ENCODE measurements around the gene OBSL1. TPM values are rescaled to one million over a fixed set of nuclear protein-coding genes. Genes with fewer than 3 reads are reported as not detected.

OBSL1 gene
- total RNA-seq, 1 experiment from 2014 or later = 23.1 TPM

- no peaks in the 10 kb centered on the region for H3K4me1 ChIP-seq (ENCODE audit: insufficient read depth, low read length, poor library complexity, severe bottlenecking)
- no peaks in the 10 kb centered on the region for H3K27me3 ChIP-seq (replicated peaks; ENCODE audit: insufficient read depth, low read depth, low read length, poor library complexity)
- BruUV-seq (replicated peaks) = no TSS peak
- POLR2A ChIA-PET (ENCODE audit: low non-redundant PET) = no interaction called here
- TF ChIP-seq EZH2 (IDR thresholded peaks at IDR 0.05; ENCODE audit: borderline replicate concordance, low read depth, low read length, poor library complexity, severe bottlenecking) (no peak), CTCF (conservative IDR thresholded peaks at IDR 0.05; ENCODE audit: low read depth, low read length) (no peak)
- H3K36me3 ChIP-seq (ENCODE audit: insufficient read depth, low read length, poor library complexity, severe bottlenecking) = peaks cover 16% of the 10 kb centered on the region
- no peak overlapping the region for H3K4me3 ChIP-seq (ENCODE audit: low read depth, low read length, poor library complexity, severe bottlenecking)
- intact Hi-C loops (cut with micrococcal nuclease; ENCODE audit: unreplicated experiment) = no loop called here
- DNase-seq (ENCODE audit: low spot score) = no peak
- H3K9me3 ChIP-seq (ENCODE audit: low read depth, low read length, poor library complexity, severe bottlenecking) = no peaks in the 10 kb centered on the region
- CTCF ChIA-PET = no interaction called here
- no peak overlapping the region for H3K27ac ChIP-seq (ENCODE audit: low read depth, low read length, poor library complexity, severe bottlenecking)
Observed at GRCh38 chr2:219605607-219605954, 34.2 kb upstream of the OBSL1 start.

- no TSS peak for BruUV-seq (replicated peaks)
- TF ChIP-seq CTCF (conservative IDR thresholded peaks at IDR 0.05; ENCODE audit: low read depth, low read length) (no peak), EZH2 (IDR thresholded peaks at IDR 0.05; ENCODE audit: borderline replicate concordance, low read depth, low read length, poor library complexity, severe bottlenecking) (no peak)
- no peaks in the 10 kb centered on the region for H3K9me3 ChIP-seq (ENCODE audit: low read depth, low read length, poor library complexity, severe bottlenecking)
- no peak overlapping the region for H3K27ac ChIP-seq (ENCODE audit: low read depth, low read length, poor library complexity, severe bottlenecking)
- peaks cover 16% of the 10 kb centered on the region for H3K36me3 ChIP-seq (ENCODE audit: insufficient read depth, low read length, poor library complexity, severe bottlenecking)
- H3K4me3 ChIP-seq (ENCODE audit: low read depth, low read length, poor library complexity, severe bottlenecking) = no peak overlapping the region
- H3K27me3 ChIP-seq (replicated peaks; ENCODE audit: insufficient read depth, low read depth, low read length, poor library complexity) = no peaks in the 10 kb centered on the region
- no peaks in the 10 kb centered on the region for H3K4me1 ChIP-seq (ENCODE audit: insufficient read depth, low read length, poor library complexity, severe bottlenecking)
- ChIA-PET POLR2A (ENCODE audit: low non-redundant PET) (no interaction called here), CTCF (no interaction called here)
- intact Hi-C loops (cut with micrococcal nuclease; ENCODE audit: unreplicated experiment) = no loop called here
- DNase-seq (ENCODE audit: low spot score) = no peak
Observed at GRCh38 chr2:219603771-219604170, 32.4 kb upstream of the OBSL1 start.

GRCh38 chr2:219598308-219599078, 27.2 kb upstream of the OBSL1 start:
- peak overlapping the region; percentile 92 for H3K27ac ChIP-seq (ENCODE audit: low read depth, low read length, poor library complexity, severe bottlenecking)
- DNase-seq (ENCODE audit: low spot score) = peak; percentile 71
- ChIA-PET POLR2A (ENCODE audit: low non-redundant PET) (no interaction called here), CTCF (interaction anchor here (0.7 kb wide), 1 partner anchor 145 kb away, joined by 4 read pairs; no protein-coding TSS in a partner anchor)
- H3K36me3 ChIP-seq (ENCODE audit: insufficient read depth, low read length, poor library complexity, severe bottlenecking) = peaks cover 7% of the 10 kb centered on the region
- peak overlapping the region; percentile 72 for H3K4me3 ChIP-seq (ENCODE audit: low read depth, low read length, poor library complexity, severe bottlenecking)
- TSS peak; percentile 75 for BruUV-seq (replicated peaks)
- intact Hi-C loops (cut with micrococcal nuclease; ENCODE audit: unreplicated experiment) = no loop called here
- H3K27me3 ChIP-seq (replicated peaks; ENCODE audit: insufficient read depth, low read depth, low read length, poor library complexity) = no peaks in the 10 kb centered on the region
- H3K9me3 ChIP-seq (ENCODE audit: low read depth, low read length, poor library complexity, severe bottlenecking) = no peaks in the 10 kb centered on the region
- peaks cover 16% of the 10 kb centered on the region for H3K4me1 ChIP-seq (ENCODE audit: insufficient read depth, low read length, poor library complexity, severe bottlenecking)
- TF ChIP-seq CTCF (conservative IDR thresholded peaks at IDR 0.05; ENCODE audit: low read depth, low read length) (no peak), EZH2 (IDR thresholded peaks at IDR 0.05; ENCODE audit: borderline replicate concordance, low read depth, low read length, poor library complexity, severe bottlenecking) (no peak)
